Lower lobe of right lung (tissue), 2 donors: ENCODE data around the gene ATG14. TPM values are rescaled to one million over a fixed set of nuclear protein-coding genes. Genes with fewer than 3 reads are reported as not detected.

Experiments used
- ATAC-seq, 2 donors: fragments of 200-7000 bp; cut with Tn5 transposase; one replicate each; pipeline ENCODE4 v1.9.1; 2020 to 2022; ENCODE audit warnings: mild to moderate bottlenecking in 2 of 2, moderate library complexity in 2 of 2
- DNase-seq: peaks from one replicate; pipeline ENCODE4 v3.0.0-alpha.2; 2020
- H3K27ac ChIP-seq: fragments of 200-600 bp; one replicate; pipeline ENCODE4 v1.8.0; 2022
- H3K27me3 ChIP-seq: fragments of 200-600 bp; one replicate; pipeline ENCODE4 v1.8.0; 2022; ENCODE audit warnings: low read depth
- H3K36me3 ChIP-seq: fragments of 200-600 bp; one replicate; pipeline ENCODE4 v1.8.0; 2022; ENCODE audit warnings: mild to moderate bottlenecking
- H3K4me1 ChIP-seq: fragments of 200-600 bp; one replicate; pipeline ENCODE4 v1.8.0; 2022
- H3K4me3 ChIP-seq: fragments of 200-600 bp; one replicate; pipeline ENCODE4 v1.8.0; 2022; ENCODE audit warnings: mild to moderate bottlenecking
- H3K9me3 ChIP-seq: fragments of 200-600 bp; one replicate; pipeline ENCODE4 v1.8.0; 2022
- CTCF ChIP-seq: fragments of 200-600 bp; IDR thresholded peaks from one replicate; pipeline ENCODE4 v1.8.0; 2022; ENCODE audit warnings: antibody characterized with exemption, mild to moderate bottlenecking
- intact Hi-C: fragments of 100-400 bp; cut with DNase I; formaldehyde crosslinking; loops from one replicate; pipeline ENCODE4 v1.11.0; 2022
- total RNA-seq: library from RNA; stranded (reverse); fragmentation: NEBNext Ultra II Directional; extraction: Animal tissue kit (Norgen Biotek cat#: 25700); gene quantifications from one replicate; pipeline ENCODE4 v1.2.1, GENCODE V29; 2021
- donor health status: DM: no; HTN: yes; CAD: no; lungs with severe emphysema.

ATG14 gene
- total RNA-seq, 1 donor from 2014 or later, result 9.8 TPM

GRCh38 chr14:55432628-55433027 lies 21.0 kb upstream of the ATG14 start:
- Histone ChIP-seq H3K9me3 (no peaks in the 10 kb centered on the region), H3K27me3 (no peaks in the 10 kb centered on the region), H3K36me3 (no peaks in the 10 kb centered on the region), H3K4me3 (no peak overlapping the region), H3K4me1 (no peaks in the 10 kb centered on the region), H3K27ac (no peak overlapping the region)
- TF ChIP-seq CTCF, result no peak
- ATAC-seq (no peak), DNase-seq (no peak)
- intact Hi-C loops, result no loop called here

- no peaks in the 10 kb centered on the region for H3K4me1 ChIP-seq
- H3K27ac ChIP-seq, result no peak overlapping the region
- TF ChIP-seq CTCF, result peak; percentile 34
- DNase-seq (no peak), ATAC-seq (peak; percentile 84 to 87)
- no peaks in the 10 kb centered on the region for H3K27me3 ChIP-seq
- intact Hi-C loops, result no loop called here
- H3K4me3 ChIP-seq, result no peak overlapping the region
- no peaks in the 10 kb centered on the region for H3K36me3 ChIP-seq
- no peaks in the 10 kb centered on the region for H3K9me3 ChIP-seq
Measured at GRCh38 chr14:55430024-55430690, 18.5 kb upstream of the ATG14 start.

- intact Hi-C loops, result no loop called here
- Histone ChIP-seq H3K9me3 (no peaks in the 10 kb centered on the region), H3K27me3 (no peaks in the 10 kb centered on the region), H3K27ac (no peak overlapping the region), H3K36me3 (no peaks in the 10 kb centered on the region), H3K4me1 (no peaks in the 10 kb centered on the region), H3K4me3 (no peak overlapping the region)
- TF ChIP-seq CTCF, result no peak
- DNase-seq, result no peak
- ATAC-seq, result peak in 1 of 2 donors; percentile 39
Measured at GRCh38 chr14:55427439-55427838, 15.8 kb upstream of the ATG14 start.

DNA sequence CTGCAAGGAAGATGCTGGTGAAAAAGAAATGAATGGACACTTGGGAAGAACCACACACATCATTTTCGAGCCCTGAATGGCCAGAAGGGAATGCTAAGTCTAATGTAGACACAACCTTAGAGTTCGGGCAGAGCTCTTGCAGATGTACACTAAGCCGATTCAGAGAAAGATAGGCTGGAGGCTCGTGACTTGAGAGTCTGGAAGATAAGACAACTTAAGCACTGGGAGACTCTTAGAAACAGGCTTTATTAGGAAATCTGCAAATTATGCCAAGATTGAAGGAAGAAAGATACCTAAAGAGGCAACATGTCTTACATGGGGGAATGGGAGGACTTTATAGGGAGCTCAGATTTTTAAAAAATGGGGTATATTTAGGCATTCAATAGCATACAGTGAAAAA lies 15.3 kb upstream of the ATG14 start:
- Histone ChIP-seq H3K27ac (no peak overlapping the region), H3K36me3 (no peaks in the 10 kb centered on the region), H3K27me3 (no peaks in the 10 kb centered on the region), H3K4me1 (no peaks in the 10 kb centered on the region), H3K9me3 (no peaks in the 10 kb centered on the region), H3K4me3 (no peak overlapping the region)
- intact Hi-C loops, result no loop called here
- TF ChIP-seq CTCF, result no peak
- ATAC-seq (no peak), DNase-seq (no peak)

DNA sequence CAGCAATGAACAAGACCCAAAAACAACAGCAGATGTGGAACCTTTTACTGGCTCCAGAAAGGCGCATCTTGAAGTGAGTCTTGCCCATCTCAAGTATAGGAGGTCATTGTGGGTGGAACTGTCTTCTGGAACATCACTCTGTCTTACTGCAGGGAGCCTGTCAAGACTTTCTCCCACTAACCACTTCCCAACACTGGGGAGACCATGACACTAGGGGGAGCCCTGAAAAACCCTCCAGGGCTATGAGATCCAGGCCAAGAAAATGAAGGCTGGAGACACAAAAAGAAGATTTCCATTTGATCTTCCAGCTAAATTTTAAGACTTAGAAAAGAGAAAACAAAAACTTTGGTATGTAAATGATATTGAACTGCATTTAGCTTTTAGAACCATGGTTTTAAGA lies 13.5 kb upstream of the ATG14 start:
- ATAC-seq (no peak), DNase-seq (no peak)
- intact Hi-C loops, result no loop called here
- Histone ChIP-seq H3K27ac (no peak overlapping the region), H3K27me3 (no peaks in the 10 kb centered on the region), H3K9me3 (no peaks in the 10 kb centered on the region), H3K4me3 (no peak overlapping the region), H3K36me3 (no peaks in the 10 kb centered on the region), H3K4me1 (no peaks in the 10 kb centered on the region)
- no peak for TF ChIP-seq CTCF
